GM08714 (cell line): Measurements from ENCODE around the gene CIRBP.

Experiments
- H3K4me3 ChIP-seq: fragments of 200-500 bp; sonication (Bioruptor generic); 2 replicates; pipeline ENCODE4 v1.5.1; 2014; ENCODE audit warnings: mild to moderate bottlenecking, low read length, inconsistent platforms
- ZNF274 ChIP-seq: IDR thresholded peaks from 2 replicates; pipeline ENCODE4 v1.6.1; 2012; ENCODE audit warnings: mild to moderate bottlenecking, low read depth, low read length

The CIRBP gene

DNA sequence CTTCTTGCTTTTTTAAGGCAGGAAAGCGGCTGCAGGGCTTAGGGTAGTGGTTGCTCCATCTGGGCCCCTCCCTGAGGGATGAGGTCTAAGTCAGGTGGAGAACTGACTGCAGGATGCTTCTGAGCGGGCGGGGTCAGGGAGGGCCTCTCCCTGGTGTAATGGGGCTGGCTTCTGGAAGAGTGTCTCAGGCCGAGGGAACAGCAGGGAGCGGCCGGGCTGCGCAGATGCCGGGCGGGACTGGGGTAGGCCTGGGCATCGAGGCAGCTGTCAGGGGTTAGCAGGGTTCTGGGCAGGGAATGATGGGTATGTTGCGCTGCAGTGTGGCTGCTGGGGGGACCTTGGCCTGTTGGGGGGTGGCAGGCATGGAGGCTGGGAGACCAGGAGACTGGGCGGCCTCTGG, 8.9 kb downstream of the CIRBP start:
- no peak overlapping the region for H3K4me3 ChIP-seq
- no peak for TF ChIP-seq ZNF274

DNA sequence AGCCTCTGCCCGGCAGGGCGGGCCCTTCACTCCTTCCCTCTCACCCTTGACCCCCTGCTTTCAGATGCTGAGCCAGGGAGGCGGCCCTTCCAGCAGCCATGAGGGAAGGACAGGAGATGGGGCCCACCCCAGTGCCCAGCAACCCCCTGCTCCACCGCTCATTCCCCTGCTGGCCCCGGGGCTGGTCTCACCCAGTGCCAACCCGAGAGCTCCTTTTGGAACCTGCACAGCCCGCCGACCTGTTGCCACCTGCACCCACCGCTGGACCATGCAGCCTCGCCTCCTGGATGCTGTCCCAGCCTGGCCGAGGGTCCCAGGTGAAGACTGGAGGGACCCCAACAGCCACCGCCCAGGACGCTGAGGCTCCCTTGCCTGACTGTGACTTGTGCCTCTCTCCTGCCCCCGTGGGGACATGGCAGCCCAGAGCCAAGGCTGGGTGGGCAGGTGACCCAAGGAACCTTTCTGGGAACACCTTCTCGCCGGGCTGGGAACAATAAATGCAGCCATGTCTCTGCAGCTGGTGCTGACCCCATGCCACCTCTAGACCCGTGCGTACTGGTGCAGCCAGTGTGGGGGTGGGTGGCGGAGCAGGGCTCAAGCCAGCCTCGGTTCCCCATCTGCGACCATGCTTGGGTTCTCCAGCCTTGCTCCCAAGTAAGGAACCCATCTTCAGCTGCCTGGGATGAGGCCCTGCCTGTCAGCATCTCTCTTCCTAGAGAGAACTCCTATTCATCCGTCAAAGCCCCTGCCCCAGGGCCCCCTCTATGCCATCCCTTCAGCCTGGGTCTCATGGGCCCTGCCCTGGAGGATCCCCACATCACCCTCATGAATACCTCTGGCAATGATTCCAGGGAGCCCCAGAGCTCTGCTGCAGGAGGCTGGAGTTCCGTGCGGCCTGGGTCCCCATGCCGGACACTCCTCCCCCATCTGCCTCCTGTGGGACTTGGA, 9.9 kb downstream of the CIRBP start:
- TF ChIP-seq ZNF274, result no peak
- H3K4me3 ChIP-seq, result no peak overlapping the region

DNA sequence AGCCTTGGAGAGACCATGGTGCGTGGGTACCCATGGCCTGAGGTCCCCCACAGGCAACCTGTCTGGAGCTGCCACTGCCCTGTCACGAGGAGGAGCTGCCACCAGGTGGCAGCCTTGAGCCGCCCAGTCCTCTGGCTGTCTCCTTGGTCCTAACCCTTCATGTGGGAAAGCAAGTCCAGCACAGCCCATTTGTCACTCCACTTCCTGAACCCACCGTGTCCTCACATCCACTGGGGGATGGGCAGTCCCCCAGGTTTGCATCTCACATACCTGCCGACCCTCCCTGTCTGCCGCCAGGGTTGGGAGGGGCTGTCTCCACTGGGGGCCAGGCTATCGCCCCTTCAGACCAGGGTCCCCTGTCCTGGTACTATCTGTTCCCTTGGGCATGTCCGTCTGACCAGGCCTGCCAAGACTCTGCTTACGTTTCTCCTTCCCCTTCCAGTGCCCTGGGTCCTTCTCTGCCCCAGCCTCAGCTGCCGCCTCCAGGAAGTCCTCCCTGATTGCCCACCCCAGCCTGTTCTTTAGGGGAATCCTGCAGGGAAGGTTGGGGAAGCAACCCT, 10.7 kb downstream of the CIRBP start:
- no peak overlapping the region for H3K4me3 ChIP-seq
- no peak for TF ChIP-seq ZNF274

GRCh38 chr19:1280636-1281568, 11.8 kb downstream of the CIRBP start:
- H3K4me3 ChIP-seq, result no peak overlapping the region

GRCh38 chr19:1281569-1282287, 12.6 kb downstream of the CIRBP start:
- no peak for TF ChIP-seq ZNF274
- no peak overlapping the region for H3K4me3 ChIP-seq

More at GRCh38 chr19:1280636-1281568, 11.8 kb downstream of the CIRBP start:
- TF ChIP-seq ZNF274, result no peak

GRCh38 chr19:1282588-1283206, 13.6 kb downstream of the CIRBP start:
- no peak overlapping the region for H3K4me3 ChIP-seq
- no peak for TF ChIP-seq ZNF274

GRCh38 chr19:1283207-1283916, 14.2 kb downstream of the CIRBP start:
- no peak for TF ChIP-seq ZNF274
- H3K4me3 ChIP-seq, result no peak overlapping the region

GRCh38 chr19:1283917-1284292, 14.8 kb downstream of the CIRBP start:
- no peak for TF ChIP-seq ZNF274
- no peak overlapping the region for H3K4me3 ChIP-seq

- no peak for TF ChIP-seq ZNF274
These were observed 15.3 kb downstream of the CIRBP start for GRCh38 chr19:1284293-1284978.

DNA sequence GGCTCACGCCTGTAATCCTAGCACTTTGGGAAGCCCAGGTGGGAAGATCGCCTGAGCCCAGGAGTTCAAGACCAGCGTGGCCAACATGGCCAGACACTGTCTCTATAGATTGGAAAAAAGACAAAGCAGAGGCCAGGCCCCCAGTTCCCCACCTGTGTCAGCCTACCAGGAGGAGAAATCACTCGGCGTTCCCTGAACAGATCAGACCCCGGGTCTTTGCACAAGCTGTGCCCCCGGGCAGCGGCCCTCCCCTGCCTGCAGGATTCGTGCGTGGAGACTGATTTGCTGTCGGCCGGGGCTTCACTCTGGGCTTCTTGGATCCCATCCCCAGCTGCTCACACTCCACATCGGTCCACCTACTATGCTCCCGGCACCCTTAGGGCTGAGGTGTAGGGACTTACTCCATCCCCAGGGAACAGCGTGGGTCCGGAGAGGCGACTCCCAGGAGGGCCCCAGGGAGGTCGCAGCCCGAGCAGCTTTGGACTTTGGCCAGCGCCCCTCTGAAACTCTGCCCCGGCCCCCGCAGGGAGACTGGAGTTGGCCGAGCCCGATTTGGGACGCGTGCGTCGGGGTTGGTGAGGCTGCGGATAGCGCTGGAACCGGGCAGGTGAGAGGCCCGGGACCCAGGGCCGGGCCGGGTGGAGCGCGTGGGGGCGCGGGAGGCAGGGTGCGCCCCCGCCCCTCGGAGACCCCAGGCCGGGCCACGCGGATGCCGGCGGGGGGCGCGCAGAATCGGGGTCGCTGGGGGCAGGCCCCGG, 16.0 kb downstream of the CIRBP start:
- no peak for TF ChIP-seq ZNF274
- H3K4me3 ChIP-seq, result no peak overlapping the region

More at GRCh38 chr19:1284293-1284978, 15.3 kb downstream of the CIRBP start:
- H3K4me3 ChIP-seq, result no peak overlapping the region

GRCh38 chr19:1285737-1286360, 16.7 kb downstream of the CIRBP start, which contains the start of gene EFNA2:
EFNA2 (plus strand) TSS chr19:1285873; CDS start chr19:1286169, 296 bp downstream.
- no peak within 1 kb of the TSS for H3K4me3 ChIP-seq
- TF ChIP-seq ZNF274, result no peak
